Stimulated activated CD4-positive, alpha-beta T cell treated with anti-CD3 and anti-CD28 coated beads, Interleukin-1b, Interleukin-23, amount 100 ng/mL, for 24 hours (primary cell): ENCODE measurements around the gene RNF217.
"Not testable (repeated sequence)": the region's sequence is repeated elsewhere in the genome, so short reads cannot be mapped to it uniquely, and the experiment has no call there.

Source experiments
- DNase-seq, 4 experiments: peaks; one replicate each; pipeline ENCODE4 v3.0.0-alpha.2; 2020; ENCODE audit warnings: low read depth in 4 of 4, low spot score in 1 of 4

The RNF217 gene

GRCh38 chr6:125013938-125014660 is 51.9 kb downstream of the RNF217 start:
- no peak for DNase-seq

DNA sequence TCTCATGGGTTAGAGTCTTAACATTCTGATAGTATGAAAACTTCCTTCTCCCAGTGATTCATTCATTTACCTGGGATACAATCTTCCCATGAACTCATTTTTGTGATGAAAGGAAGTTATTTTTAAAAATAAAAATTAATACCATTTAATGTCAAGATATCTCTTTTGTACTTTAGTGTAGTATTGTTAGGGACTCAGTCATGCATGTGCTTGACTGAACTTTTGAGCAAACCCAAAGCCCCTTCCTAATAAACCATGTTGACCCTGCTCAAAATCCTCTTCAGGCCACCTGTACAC is 52.4 kb downstream of the RNF217 start:
- DNase-seq, result no peak

DNA sequence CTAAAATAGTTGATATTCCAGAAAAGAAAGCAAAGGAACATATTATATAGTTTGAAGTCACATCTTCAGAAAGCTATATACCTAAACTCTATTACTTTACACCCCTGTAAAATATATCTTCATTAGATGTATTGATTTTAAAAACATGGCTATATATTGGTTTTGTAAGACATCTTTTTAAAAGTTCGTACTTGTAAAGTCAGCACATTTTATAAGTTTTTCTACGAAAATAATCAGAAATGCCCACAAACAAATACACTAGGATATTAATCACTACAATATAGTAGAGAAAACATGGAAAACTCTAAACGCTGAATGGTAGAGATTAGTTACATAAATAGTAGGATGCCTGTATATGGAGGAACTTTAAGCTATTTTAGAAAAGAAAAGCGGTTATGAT is 52.9 kb downstream of the RNF217 start:
- DNase-seq, result no peak

DNA sequence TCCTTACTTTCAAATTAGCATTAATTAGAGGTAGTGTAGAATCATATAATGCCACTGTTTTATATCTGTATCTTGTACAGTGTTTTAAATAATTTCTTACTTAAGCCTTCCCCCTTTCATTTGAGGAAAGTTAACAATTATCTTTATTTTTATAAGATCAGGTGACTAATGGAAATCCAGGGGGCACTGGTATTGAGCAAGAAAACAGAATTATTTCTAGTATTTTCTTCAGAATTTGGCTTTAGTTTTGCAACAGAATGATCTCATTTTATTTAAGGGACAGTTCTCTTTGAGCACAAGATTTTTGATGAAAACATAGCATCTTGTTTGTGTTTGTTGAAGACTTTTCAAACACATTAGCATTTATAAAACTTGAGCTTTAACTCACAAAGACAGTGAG is 55.9 kb downstream of the RNF217 start:
- DNase-seq, result no peak

GRCh38 chr6:125019281-125019680 is 57.0 kb downstream of the RNF217 start:
- DNase-seq, result no peak

- no peak for DNase-seq
These were observed 57.7 kb downstream of the RNF217 start for GRCh38 chr6:125019918-125020317.

DNA sequence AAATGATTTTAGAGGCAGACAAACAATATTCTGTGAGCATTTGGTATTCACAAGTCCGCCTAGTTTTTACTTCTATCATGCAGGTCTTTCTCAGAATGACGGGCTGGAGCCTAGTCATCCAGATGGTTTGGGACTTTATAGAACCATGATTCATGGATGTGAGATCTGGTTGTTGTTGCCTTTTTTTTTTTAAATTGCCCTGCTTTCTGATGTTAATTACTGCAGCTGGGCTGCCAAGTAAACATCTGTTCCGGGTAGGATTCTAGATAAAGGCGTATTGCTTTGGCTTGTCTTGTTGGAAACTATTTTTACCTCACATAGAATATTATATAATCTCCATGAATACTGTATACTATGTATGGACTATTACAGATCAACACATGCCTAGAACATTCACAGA is 58.1 kb downstream of the RNF217 start:
- DNase-seq, result no peak

GRCh38 chr6:125022391-125022989 is 60.3 kb downstream of the RNF217 start:
- no peak for DNase-seq

DNA sequence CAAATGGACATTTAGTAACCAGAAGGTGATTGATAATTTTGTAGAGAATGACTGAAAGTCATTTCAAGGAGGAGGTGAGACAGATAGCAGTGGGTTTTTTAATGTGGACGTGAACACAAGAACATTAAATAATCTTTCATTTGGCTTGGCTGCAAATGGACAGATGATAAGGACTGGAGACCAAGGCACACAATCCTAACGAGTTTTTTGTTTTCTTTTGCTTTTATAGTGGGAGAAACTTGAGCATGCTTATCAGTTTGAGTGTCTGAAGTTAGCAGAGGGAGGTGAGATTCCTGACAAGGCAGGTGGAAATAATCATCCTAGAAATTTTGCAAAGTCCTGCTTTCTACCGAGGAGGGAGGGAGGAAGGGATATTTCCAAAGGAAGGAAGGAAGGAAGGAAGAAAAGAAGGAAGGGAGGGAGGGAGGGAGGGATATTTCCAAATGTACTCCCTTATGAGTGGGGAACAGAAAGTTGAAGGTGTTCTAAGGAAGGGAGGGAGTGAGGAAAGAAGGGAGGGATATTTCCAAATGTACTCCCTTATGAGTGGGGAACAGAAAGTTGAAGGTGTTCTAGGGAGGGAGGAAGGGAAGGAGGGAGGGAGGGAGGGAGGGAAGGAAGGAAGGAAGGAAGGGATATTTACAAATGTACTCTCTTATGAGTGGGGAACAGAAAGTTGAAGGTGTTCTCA is 63.1 kb downstream of the RNF217 start:
- DNase-seq, result no peak

DNA sequence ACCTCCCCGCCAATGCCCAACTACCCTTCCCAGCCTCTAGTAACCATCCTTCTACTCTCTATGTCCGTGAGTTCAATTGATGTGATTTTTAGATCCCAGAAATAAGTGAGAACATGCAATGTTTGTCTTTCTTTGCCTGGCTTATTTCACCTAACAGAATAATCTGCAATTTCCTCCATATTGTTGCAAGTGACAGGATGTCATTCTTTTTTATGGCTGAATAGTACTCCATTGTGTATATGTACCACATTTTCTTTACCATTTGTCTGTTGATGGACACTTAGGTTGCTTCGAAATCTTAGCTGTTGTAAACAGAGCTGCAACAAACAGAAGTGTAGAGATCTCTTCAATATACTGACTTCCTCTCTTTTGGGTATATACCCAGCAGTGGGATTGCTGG is 65.0 kb downstream of the RNF217 start:
- DNase-seq, result no peak

- no peak for DNase-seq
These were observed 68.7 kb downstream of the RNF217 start for GRCh38 chr6:125030969-125031368.

DNA sequence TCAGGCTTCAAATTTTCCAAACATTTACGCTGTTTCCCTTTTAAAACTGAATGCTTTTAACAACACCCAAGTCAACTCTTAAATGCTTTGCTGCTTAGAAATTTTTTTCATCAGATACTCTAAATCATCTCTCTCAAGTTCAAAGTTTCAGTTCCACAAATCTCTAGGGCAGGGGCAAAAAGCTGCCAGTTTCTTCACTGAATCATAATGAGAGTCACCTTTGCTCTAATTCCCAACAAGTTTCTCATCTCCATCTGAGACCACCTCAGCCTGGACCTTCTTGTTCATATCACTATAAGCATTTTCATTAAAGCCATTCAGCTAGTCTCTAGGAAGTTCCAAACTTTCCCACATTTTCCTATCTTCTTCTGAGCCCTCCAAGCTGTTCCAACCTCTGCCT is 69.1 kb downstream of the RNF217 start:
- no peak for DNase-seq

DNA sequence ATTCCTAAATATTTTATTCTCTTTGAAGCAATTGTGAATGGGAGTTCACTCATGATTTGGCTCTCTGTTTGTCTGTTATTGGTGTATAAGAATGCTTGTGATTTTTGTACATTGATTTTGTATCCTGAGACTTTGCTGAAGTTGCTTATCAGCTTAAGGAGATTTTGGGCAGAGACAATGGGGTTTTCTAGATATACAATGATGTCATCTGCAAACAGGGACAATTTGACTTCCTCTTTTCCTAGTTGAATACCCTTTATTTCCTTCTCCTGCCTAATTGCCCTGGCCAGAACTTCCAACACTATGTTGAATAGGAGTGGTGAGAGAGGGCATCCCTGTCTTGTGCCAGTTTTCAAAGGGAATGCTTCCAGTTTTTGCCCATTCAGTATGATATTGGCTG is 72.7 kb downstream of the RNF217 start:
- DNase-seq, result not testable (repeated sequence)

GRCh38 chr6:125036486-125036885 is 74.2 kb downstream of the RNF217 start:
- DNase-seq, result not testable (repeated sequence)

- DNase-seq, result no peak
These were observed 75.6 kb downstream of the RNF217 start for GRCh38 chr6:125037827-125038226.

DNA sequence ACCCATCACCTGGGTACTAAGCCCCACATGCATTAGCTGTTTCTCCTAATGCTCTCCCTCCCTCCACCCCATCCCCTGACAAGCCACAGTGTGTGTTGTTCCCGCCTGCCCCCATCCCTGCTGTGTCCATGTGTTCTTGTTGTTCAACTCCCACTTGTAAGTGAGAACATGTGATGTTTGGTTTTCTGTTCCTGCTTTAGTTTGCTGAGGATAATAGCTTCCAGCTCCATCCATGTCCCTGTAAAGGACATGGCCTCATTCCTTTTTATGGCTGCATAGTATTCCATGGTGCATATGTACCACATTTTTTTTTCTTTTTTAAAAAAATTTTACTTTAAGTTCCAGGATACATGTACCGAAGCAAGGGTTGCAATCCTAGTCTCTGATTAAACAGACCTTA is 76.7 kb downstream of the RNF217 start:
- DNase-seq, result no peak

- DNase-seq, result no peak
These were observed 79.7 kb downstream of the RNF217 start for GRCh38 chr6:125041740-125042459.

GRCh38 chr6:125044066-125044465 is 81.8 kb downstream of the RNF217 start:
- no peak for DNase-seq

DNA sequence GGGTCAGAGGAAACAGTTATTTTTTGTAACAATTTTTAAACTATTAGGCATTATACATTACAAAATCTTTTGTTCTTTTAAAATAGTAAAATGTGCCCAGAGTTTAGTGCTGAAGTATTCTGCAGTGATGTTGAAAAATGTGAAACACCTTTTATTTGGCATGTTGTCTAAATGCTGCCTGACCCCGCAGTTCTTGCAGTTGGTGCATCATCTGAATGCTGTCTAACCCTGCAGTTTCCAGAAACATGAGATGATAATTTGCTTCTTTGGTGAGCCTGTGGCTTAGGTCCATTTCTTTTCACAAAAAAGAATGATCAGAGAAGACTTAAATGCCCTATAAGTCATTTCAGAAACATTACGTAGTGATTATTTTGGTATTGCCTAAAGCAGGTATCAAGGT is 82.4 kb downstream of the RNF217 start:
- no peak for DNase-seq

GRCh38 chr6:125046107-125046925 is 84.1 kb downstream of the RNF217 start:
- DNase-seq, result no peak

GRCh38 chr6:125048274-125048673 is 86.0 kb downstream of the RNF217 start:
- no peak for DNase-seq
